ENCODE measurements around the gene RFESD. TPM values are rescaled to one million over a fixed set of nuclear protein-coding genes. Genes with fewer than 3 reads are reported as not detected.

Gene RFESD
- total RNA-seq: 1 to 10 TPM in 3 of 4 donors, under 1 TPM in 1; 0.89 to 2.6 (median 1.8) TPM

- no peaks in the 10 kb centered on the region for H3K36me3 ChIP-seq
- peaks cover 6 to 23% (median 10%) of the 10 kb centered on the region in 3 donors for H3K4me1 ChIP-seq
- no peaks in the 10 kb centered on the region for H3K9me3 ChIP-seq
- no peaks in the 10 kb centered on the region for H3K27me3 ChIP-seq
- H3K4me3 ChIP-seq: peak within 1 kb of the TSS; percentile 37 to 54
- peak within 1 kb of the TSS; percentile 80 to 94 (median 89) for H3K27ac ChIP-seq
- peak; percentile 99 for ATAC-seq
- peak; percentile 96 to 98 for TF ChIP-seq POLR2A (IDR thresholded peaks at IDR 0.05)
- peak; percentile 99 for TF ChIP-seq POLR2AphosphoS5 (IDR thresholded peaks at IDR 0.05)
- TF ChIP-seq CTCF (IDR thresholded peaks at IDR 0.05): peak in 1 of 4 experiments; percentile 28
- peak; percentile 97 for TF ChIP-seq EP300 (IDR thresholded peaks at IDR 0.05)
- WGBS, 2 donors (ENCODE audit: low coverage in 1 of 2): 11% methylated on average over 5 of the region's 60 CpGs; no CpG with 5 or more reads in 1 of the 2 donors
These were observed at the start of gene RFESD for GRCh38 chr5:95646569-95647431. Gene RFESD (plus strand): TSS chr5:95646777. CDS start chr5:95652272, 5,495 bp downstream.

GRCh38 chr5:95599252-95599651 is 47.3 kb upstream of the RFESD start:
- no peak overlapping the region for H3K4me3 ChIP-seq
- TF ChIP-seq POLR2A (IDR thresholded peaks at IDR 0.05) (no peak), POLR2AphosphoS5 (IDR thresholded peaks at IDR 0.05) (no peak), EP300 (IDR thresholded peaks at IDR 0.05) (no peak), CTCF (IDR thresholded peaks at IDR 0.05) (no peak)
- 92 to 100% methylated on average over 1 of the region's 1 CpG for WGBS, 2 donors (ENCODE audit: low coverage in 1 of 2)

GRCh38 chr5:95600557-95600956 is 46.0 kb upstream of the RFESD start:
- H3K27me3 ChIP-seq: no peaks in the 10 kb centered on the region
- peaks cover 3 to 27% of the 10 kb centered on the region in 2 donors for H3K36me3 ChIP-seq
- no peak for ATAC-seq
- H3K4me3 ChIP-seq: no peak overlapping the region
- TF ChIP-seq POLR2A (IDR thresholded peaks at IDR 0.05) (no peak), CTCF (IDR thresholded peaks at IDR 0.05) (no peak), EP300 (IDR thresholded peaks at IDR 0.05) (no peak), POLR2AphosphoS5 (IDR thresholded peaks at IDR 0.05) (no peak)
- H3K9me3 ChIP-seq: no peaks in the 10 kb centered on the region
- 65 to 100% methylated on average over 1 of the region's 1 CpG for WGBS, 2 donors (ENCODE audit: low coverage in 1 of 2)
- no peak overlapping the region for H3K27ac ChIP-seq
- H3K4me1 ChIP-seq: no peaks in the 10 kb centered on the region

More at GRCh38 chr5:95599252-95599651, 47.3 kb upstream of the RFESD start:
- no peak for ATAC-seq
- Histone ChIP-seq H3K27me3 (no peaks in the 10 kb centered on the region), H3K9me3 (no peaks in the 10 kb centered on the region), H3K4me1 (no peaks in the 10 kb centered on the region), H3K36me3 (peaks cover 3 to 25% of the 10 kb centered on the region in 2 donors), H3K27ac (no peak overlapping the region)

- Histone ChIP-seq H3K4me3 (no peak overlapping the region), H3K27ac (no peak overlapping the region), H3K36me3 (peaks cover 3 to 27% of the 10 kb centered on the region in 2 donors), H3K27me3 (no peaks in the 10 kb centered on the region), H3K4me1 (no peaks in the 10 kb centered on the region), H3K9me3 (no peaks in the 10 kb centered on the region)
- no peak for ATAC-seq
- no peak for TF ChIP-seq POLR2A (IDR thresholded peaks at IDR 0.05)
- TF ChIP-seq CTCF (IDR thresholded peaks at IDR 0.05): no peak
- TF ChIP-seq POLR2AphosphoS5 (IDR thresholded peaks at IDR 0.05): no peak
- no peak for TF ChIP-seq EP300 (IDR thresholded peaks at IDR 0.05)
- WGBS, 2 donors (ENCODE audit: low coverage in 1 of 2): 98 to 100% methylated on average over 3 to 5 of the region's 5 CpGs
These were observed 40.8 kb upstream of the RFESD start for GRCh38 chr5:95605786-95606185.
